HEK293T (cell line): ENCODE measurements around the gene FADS1.

Source experiments
- ARNT ChIP-seq: fragments of 450-650 bp; IDR thresholded peaks from 2 replicates; pipeline ENCODE4 v1.6.1; 2017; ENCODE audit warnings: mild to moderate bottlenecking
- CTBP1 ChIP-seq: fragments of 450-650 bp; IDR thresholded peaks from 2 replicates; pipeline ENCODE4 v1.6.1; 2016; ENCODE audit warnings: borderline replicate concordance
- FOXA1 ChIP-seq: fragments of 450-650 bp; IDR thresholded peaks from 2 replicates; pipeline ENCODE4 v1.6.1; 2016; ENCODE audit warnings: mild to moderate bottlenecking
- FOXK2 ChIP-seq: fragments of 450-650 bp; IDR thresholded peaks from 2 replicates; pipeline ENCODE4 v1.6.1; 2016; ENCODE audit warnings: mild to moderate bottlenecking
- FOXM1 ChIP-seq: fragments of 450-650 bp; IDR thresholded peaks from 2 replicates; pipeline ENCODE4 v1.6.1; 2017; ENCODE audit warnings: mild to moderate bottlenecking, borderline replicate concordance
- SP1 ChIP-seq: fragments of 450-650 bp; IDR thresholded peaks from 2 replicates; pipeline ENCODE4 v1.6.1; 2017
- SUZ12 ChIP-seq: fragments of 450-650 bp; IDR thresholded peaks from 2 replicates; pipeline ENCODE4 v1.6.1; 2016; ENCODE audit warnings: mild to moderate bottlenecking
- TF ChIP-seq, protein P1 (sequence below): fragments of 450-650 bp; IDR thresholded peaks from 2 replicates; pipeline ENCODE4 v1.6.1; 2016

DNA sequence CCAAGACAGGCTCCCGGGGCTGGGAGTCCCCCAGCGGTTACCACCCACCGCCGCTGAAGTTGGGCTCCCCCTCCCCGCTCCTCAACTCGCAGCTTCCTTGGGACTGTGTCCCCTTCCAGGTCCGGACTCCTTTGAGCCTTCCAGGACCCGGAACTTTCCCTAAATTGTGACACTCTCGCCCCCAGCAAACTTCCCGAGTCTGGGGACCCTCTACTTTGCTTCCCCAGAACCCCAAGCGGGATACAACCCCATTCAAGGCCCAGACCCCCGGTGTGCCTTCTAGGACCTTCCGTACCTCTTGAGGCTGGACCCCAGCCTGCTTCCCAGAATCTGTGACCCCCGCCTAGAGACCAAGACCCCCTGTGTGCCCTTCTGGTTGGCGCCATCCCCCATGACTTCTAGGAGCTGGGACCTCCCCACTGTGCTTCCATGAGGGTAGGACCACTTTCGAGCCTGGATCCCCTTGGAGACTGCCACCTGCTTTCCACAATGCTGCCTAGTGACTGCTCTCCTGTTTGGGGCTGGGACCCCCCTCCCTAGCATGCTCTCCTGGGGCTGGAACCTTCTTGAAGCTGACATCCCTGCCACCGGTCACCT lies 63.8 kb downstream of the FADS1 start:
- no peak for TF ChIP-seq SP1
- no peak for TF ChIP-seq CTBP1
- TF ChIP-seq SUZ12: no peak
- TF ChIP-seq FOXK2: no peak
- no peak for TF ChIP-seq FOXA1
- TF ChIP-seq, protein P1, sequence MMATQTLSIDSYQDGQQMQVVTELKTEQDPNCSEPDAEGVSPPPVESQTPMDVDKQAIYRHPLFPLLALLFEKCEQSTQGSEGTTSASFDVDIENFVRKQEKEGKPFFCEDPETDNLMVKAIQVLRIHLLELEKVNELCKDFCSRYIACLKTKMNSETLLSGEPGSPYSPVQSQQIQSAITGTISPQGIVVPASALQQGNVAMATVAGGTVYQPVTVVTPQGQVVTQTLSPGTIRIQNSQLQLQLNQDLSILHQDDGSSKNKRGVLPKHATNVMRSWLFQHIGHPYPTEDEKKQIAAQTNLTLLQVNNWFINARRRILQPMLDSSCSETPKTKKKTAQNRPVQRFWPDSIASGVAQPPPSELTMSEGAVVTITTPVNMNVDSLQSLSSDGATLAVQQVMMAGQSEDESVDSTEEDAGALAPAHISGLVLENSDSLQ: no peak
- no peak for TF ChIP-seq ARNT
- no peak for TF ChIP-seq FOXM1
